A549 (cell line): ENCODE results near the gene GNPDA1. TPM values are rescaled to one million over a fixed set of nuclear protein-coding genes. Genes with fewer than 3 reads are reported as not detected.
A peak's percentile ranks its signal among the peaks of the same experiment; 100 is the strongest.

Experiments used
- ATAC-seq, 2 experiments: fragments of 200-7000 bp in 1 of 2; fragments of >200 bp in 1 of 2; cut with Nextera tagmentation in 1 of 2; cut with Tn5 transposase in 1 of 2; 3 replicates each; pipeline versions ENCODE4 v1.8.0 to v1.9.1; 2018 to 2020; ENCODE audit warnings: mild to moderate bottlenecking in 1 of 2, moderate library complexity in 1 of 2
- CTCF ChIA-PET: fragments of 300-600 bp; sonication (Branson Sonifier 250); formaldehyde crosslinking; extraction: SDS; loops from one replicate; lab custom pipeline; 2021; ENCODE audit warnings: antibody characterized with exemption, inconsistent platforms; lab: Yijun Ruan, JAX
- POLR2A ChIA-PET: fragments of 350-600 bp; formaldehyde crosslinking; extraction: SDS; loops from one replicate; lab custom pipeline; 2021; ENCODE audit warnings: antibody characterized with exemption, inconsistent platforms; lab: Yijun Ruan, JAX
- DNase-seq, 2 experiments: peaks; one replicate each; pipeline versions ENCODE4 v3.0.0 to v3.0.0-alpha.2; 2011 to 2016; ENCODE audit warnings: low read depth in 1 of 2, low spot score in 1 of 2
- FAIRE-seq: peaks from 2 replicates; lab custom pipeline; 2011; peaks lifted over from hg19 to GRCh38; lab: Jason Lieb, UNC
- H3K27ac ChIP-seq, 2 experiments: fragments of >200 bp; sonication (Bioruptor Twin); formaldehyde crosslinking; 3 replicates each; pipeline ENCODE4 v1.5.1; 2016 to 2017
- H3K4me1 ChIP-seq: fragments of >200 bp; sonication (Bioruptor Twin); formaldehyde crosslinking; 3 replicates; pipeline ENCODE4 v1.6.1; 2016
- H3K4me2 ChIP-seq: fragments of >200 bp; sonication (Bioruptor Twin); formaldehyde crosslinking; 3 replicates; pipeline ENCODE4 v1.6.1; 2016
- H3K4me3 ChIP-seq: fragments of >200 bp; sonication (Bioruptor Twin); formaldehyde crosslinking; 3 replicates; pipeline ENCODE4 v1.5.1; 2016
- H3K9me3 ChIP-seq: fragments of >200 bp; sonication (Bioruptor Twin); formaldehyde crosslinking; 3 replicates; pipeline ENCODE4 v1.6.1; 2016
- CHD4 ChIP-seq: fragments of 200-600 bp; sonication (generic); IDR thresholded peaks from 2 replicates; pipeline ENCODE4 v1.6.1; 2016; ENCODE audit warnings: antibody characterized with exemption, mild to moderate bottlenecking, borderline replicate concordance
- FOSL2 ChIP-seq, 2 experiments: fragments of 450-650 bp in 1 of 2; fragments of >200 bp in 1 of 2; sonication (Bioruptor Twin) in 1 of 2; formaldehyde crosslinking; IDR thresholded peaks; 2 replicates each; pipeline versions ENCODE4 v1.5.0 to v1.6.1; 2016 to 2020; ENCODE audit warnings: mild to moderate bottlenecking in 1 of 2, moderate library complexity in 1 of 2
- FOXS1 ChIP-seq: fragments of 250-450 bp; sonication (Bioruptor Pico); IDR thresholded peaks from 2 replicates; pipeline ENCODE4 v1.5.0; 2020; ENCODE audit warnings: mild to moderate bottlenecking, moderate library complexity
- HDAC2 ChIP-seq: fragments of 200-600 bp; sonication (generic); IDR thresholded peaks from 2 replicates; pipeline ENCODE4 v1.6.1; 2016
- HEYL ChIP-seq: fragments of 250-450 bp; sonication (Bioruptor Pico); IDR thresholded peaks from 2 replicates; pipeline ENCODE4 v1.8.0; 2021; ENCODE audit warnings: mild to moderate bottlenecking, moderate library complexity
- HOXB5 ChIP-seq: fragments of 250-450 bp; sonication (Bioruptor Pico); IDR thresholded peaks from 2 replicates; pipeline ENCODE4 v1.5.0; 2020; ENCODE audit warnings: mild to moderate bottlenecking, moderate library complexity
- KDM1A ChIP-seq: fragments of 200-600 bp; sonication (generic); IDR thresholded peaks from 2 replicates; pipeline ENCODE4 v1.6.1; 2016; ENCODE audit warnings: low read depth, mild to moderate bottlenecking
- MAX ChIP-seq: IDR thresholded peaks from 2 replicates; pipeline ENCODE4 v1.6.1; 2012
- MYC ChIP-seq: IDR thresholded peaks from 2 replicates; pipeline ENCODE4 v1.6.1; 2012; ENCODE audit warnings: mild to moderate bottlenecking, inconsistent platforms, low read length, improper control_type of control experiment, borderline replicate concordance
- NR3C1 ChIP-seq: fragments of >200 bp; sonication (Bioruptor Twin); formaldehyde crosslinking; IDR thresholded peaks from 3 replicates; pipeline ENCODE4 v1.6.1; 2017
- PBX3 ChIP-seq: IDR thresholded peaks from 2 replicates; pipeline ENCODE4 v1.6.1; 2012
- PHF8 ChIP-seq: fragments of 200-600 bp; sonication (generic); IDR thresholded peaks from 2 replicates; pipeline ENCODE4 v1.6.1; 2016; ENCODE audit warnings: low read depth, mild to moderate bottlenecking, antibody characterized with exemption, moderate library complexity, borderline replicate concordance
- RAD21 ChIP-seq, 2 experiments: fragments of >200 bp in 1 of 2; sonication (Bioruptor Twin) in 1 of 2; formaldehyde crosslinking in 1 of 2; IDR thresholded peaks in 1 of 2; conservative IDR thresholded peaks in 1 of 2; 2 replicates in 1 of 2; 3 replicates in 1 of 2; pipeline ENCODE4 v1.6.1; 2012 to 2018; ENCODE audit warnings: inconsistent platforms in 1 of 2
- RCOR1 ChIP-seq: fragments of 150-350 bp; IDR thresholded peaks from 2 replicates; pipeline ENCODE4 v1.6.1; 2014; ENCODE audit warnings: antibody characterized with exemption, low read length, low read depth
- RFX5 ChIP-seq: fragments of 450-650 bp; IDR thresholded peaks from 2 replicates; pipeline ENCODE4 v1.7.1; 2014; ENCODE audit warnings: antibody characterized with exemption, mild to moderate bottlenecking, moderate library complexity
- SMC3 ChIP-seq: fragments of >200 bp; sonication (Bioruptor Twin); formaldehyde crosslinking; IDR thresholded peaks from 3 replicates; pipeline ENCODE4 v1.6.1; 2018; ENCODE audit warnings: inconsistent platforms
- TP53 ChIP-seq: fragments of 250-450 bp; sonication (Bioruptor Pico); IDR thresholded peaks from 2 replicates; pipeline ENCODE4 v1.5.0; 2021; ENCODE audit warnings: mild to moderate bottlenecking, moderate library complexity
- ZC3H11A ChIP-seq: fragments of 450-650 bp; IDR thresholded peaks from 2 replicates; pipeline ENCODE4 v1.6.1; 2014; ENCODE audit warnings: antibody characterized with exemption, mild to moderate bottlenecking
- ZSCAN20 ChIP-seq: fragments of 250-450 bp; sonication (Bioruptor Pico); IDR thresholded peaks from 2 replicates; pipeline ENCODE4 v1.8.0; 2022; ENCODE audit warnings: mild to moderate bottlenecking, moderate library complexity
- WGBS: methylation state at CpG from one replicate; pipeline ENCODE4 v1.1.6; 2017; ENCODE audit errors: missing lambda C conversion rate; 5-methylcytosine and 5-hydroxymethylcytosine counted together
- polyA plus RNA-seq, 4 experiments: library from polyadenylated mRNA; depleted of rRNA in 3 of 4; stranded (reverse); fragments of >200 nt; fragmentation: RNase III in 1 of 4; extraction: RNeasy Plus Mini Kit Qiagen cat#74134 plus additional on column Dnase treatment in 1 of 4; gene quantifications; 2 replicates in 3 of 4; 3 replicates in 1 of 4; pipeline ENCODE4 v1.2.3, GENCODE V29; 2011 to 2017
- TF ChIP-seq, protein P1 (sequence below): fragments of >200 bp; sonication (Bioruptor Twin); formaldehyde crosslinking; IDR thresholded peaks from 3 replicates; pipeline ENCODE4 v1.5.1; 2016
- TF ChIP-seq, protein P2 (sequence below): fragments of 250-450 bp; sonication (Bioruptor Pico); IDR thresholded peaks from 2 replicates; pipeline ENCODE4 v1.5.0; 2020; ENCODE audit warnings: low read depth, mild to moderate bottlenecking, moderate library complexity

The GNPDA1 gene
- polyA plus RNA-seq, 2 of the 4 experiments (the other 2 are of a cell fraction), result 17.1 to 53.2 TPM

- POLR2A ChIA-PET, result interaction anchor here (1.2 kb wide), 1 partner anchor 23 kb away, joined by 5 read pairs; the partner anchor contains the start of gene RNF14
- CTCF ChIA-PET, result interaction anchor here (0.6 to 6.2 kb wide), 20 partner anchors 8 to 896 kb away, joined by 3 to 97 read pairs (median 5); partner anchors contain the start of genes GNPDA1 and RNF14
- no peaks in the 10 kb centered on the region for H3K9me3 ChIP-seq
- H3K4me3 ChIP-seq, result no peak overlapping the region
- no peaks in the 10 kb centered on the region for H3K4me1 ChIP-seq
- 6% methylated on average over 2 of the region's 2 CpGs for WGBS
- TF ChIP-seq RAD21 (conservative IDR thresholded peaks at IDR 0.05 in 1 of 2, IDR thresholded peaks at IDR 0.05 in 1 of 2) (peak; percentile 62 to 64), FOXS1 (CRISPR knock-in tag) (no peak), SMC3 (peak; percentile 70)
- TF ChIP-seq, protein P1, sequence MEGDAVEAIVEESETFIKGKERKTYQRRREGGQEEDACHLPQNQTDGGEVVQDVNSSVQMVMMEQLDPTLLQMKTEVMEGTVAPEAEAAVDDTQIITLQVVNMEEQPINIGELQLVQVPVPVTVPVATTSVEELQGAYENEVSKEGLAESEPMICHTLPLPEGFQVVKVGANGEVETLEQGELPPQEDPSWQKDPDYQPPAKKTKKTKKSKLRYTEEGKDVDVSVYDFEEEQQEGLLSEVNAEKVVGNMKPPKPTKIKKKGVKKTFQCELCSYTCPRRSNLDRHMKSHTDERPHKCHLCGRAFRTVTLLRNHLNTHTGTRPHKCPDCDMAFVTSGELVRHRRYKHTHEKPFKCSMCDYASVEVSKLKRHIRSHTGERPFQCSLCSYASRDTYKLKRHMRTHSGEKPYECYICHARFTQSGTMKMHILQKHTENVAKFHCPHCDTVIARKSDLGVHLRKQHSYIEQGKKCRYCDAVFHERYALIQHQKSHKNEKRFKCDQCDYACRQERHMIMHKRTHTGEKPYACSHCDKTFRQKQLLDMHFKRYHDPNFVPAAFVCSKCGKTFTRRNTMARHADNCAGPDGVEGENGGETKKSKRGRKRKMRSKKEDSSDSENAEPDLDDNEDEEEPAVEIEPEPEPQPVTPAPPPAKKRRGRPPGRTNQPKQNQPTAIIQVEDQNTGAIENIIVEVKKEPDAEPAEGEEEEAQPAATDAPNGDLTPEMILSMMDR, result peak; percentile 84
- TF ChIP-seq, all 56 proteins: peak for 3
- no peak overlapping the region for H3K27ac ChIP-seq
- H3K4me2 ChIP-seq, result no peak overlapping the region
- DNase-seq (peak; percentile 64), ATAC-seq (peak; percentile 74 to 93; a peak in 4 of 6 replicates), FAIRE-seq (peak; percentile 92)
Observed at GRCh38 chr5:141992349-141992963, 20.4 kb downstream of the GNPDA1 start.

DNA sequence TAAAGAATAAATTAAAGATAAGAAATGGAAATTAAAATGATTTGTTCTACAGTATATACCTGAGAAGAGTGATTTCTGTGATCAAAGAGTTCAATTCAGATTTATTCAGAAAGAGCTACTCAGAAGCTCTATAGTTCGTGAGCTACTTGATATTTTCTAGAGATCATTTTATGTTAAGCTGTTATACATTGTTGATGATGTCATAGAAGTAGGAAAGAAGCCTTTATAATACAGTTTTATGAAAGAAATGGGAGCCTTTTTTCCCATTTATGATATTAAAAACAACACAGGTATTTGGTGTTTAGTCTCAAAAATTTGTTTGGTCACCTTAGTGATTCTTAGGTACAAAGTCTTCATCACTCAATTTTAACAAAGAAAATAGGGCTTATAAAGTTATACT, 23.1 kb downstream of the GNPDA1 start:
- Histone ChIP-seq H3K4me1 (no peaks in the 10 kb centered on the region), H3K27ac (no peak overlapping the region)
- CTCF ChIA-PET, result interaction anchor here (0.7 to 6.2 kb wide), 12 partner anchors 9 to 666 kb away, joined by 3 to 97 read pairs (median 8); partner anchors contain the start of genes GNPDA1 and RNF14
- TF ChIP-seq PHF8, result no peak
- no peak for TF ChIP-seq FOSL2 (IDR thresholded peaks at IDR 0.05)
- no peak for TF ChIP-seq FOSL2 (CRISPR knock-in tag; IDR thresholded peaks at IDR 0.05)
- TF ChIP-seq, protein P2, sequence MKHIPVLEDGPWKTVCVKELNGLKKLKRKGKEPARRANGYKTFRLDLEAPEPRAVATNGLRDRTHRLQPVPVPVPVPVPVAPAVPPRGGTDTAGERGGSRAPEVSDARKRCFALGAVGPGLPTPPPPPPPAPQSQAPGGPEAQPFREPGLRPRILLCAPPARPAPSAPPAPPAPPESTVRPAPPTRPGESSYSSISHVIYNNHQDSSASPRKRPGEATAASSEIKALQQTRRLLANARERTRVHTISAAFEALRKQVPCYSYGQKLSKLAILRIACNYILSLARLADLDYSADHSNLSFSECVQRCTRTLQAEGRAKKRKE (CRISPR knock-in tag), result no peak
- no peak for TF ChIP-seq CHD4
- TF ChIP-seq, all 56 proteins: peak for 0
- POLR2A ChIA-PET, result interaction anchor here (0.7 to 2.2 kb wide), 3 partner anchors 19 to 23 kb away, joined by 3 to 7 read pairs (median 6); partner anchors contain the start of genes GNPDA1 and RNF14
- ATAC-seq, result no peak
- DNase-seq, result no peak
- H3K4me3 ChIP-seq, result no peak overlapping the region
- WGBS, result 93% methylated on average over 1 of the region's 1 CpG
- no peak for FAIRE-seq
- no peaks in the 10 kb centered on the region for H3K9me3 ChIP-seq
- no peak overlapping the region for H3K4me2 ChIP-seq

DNA sequence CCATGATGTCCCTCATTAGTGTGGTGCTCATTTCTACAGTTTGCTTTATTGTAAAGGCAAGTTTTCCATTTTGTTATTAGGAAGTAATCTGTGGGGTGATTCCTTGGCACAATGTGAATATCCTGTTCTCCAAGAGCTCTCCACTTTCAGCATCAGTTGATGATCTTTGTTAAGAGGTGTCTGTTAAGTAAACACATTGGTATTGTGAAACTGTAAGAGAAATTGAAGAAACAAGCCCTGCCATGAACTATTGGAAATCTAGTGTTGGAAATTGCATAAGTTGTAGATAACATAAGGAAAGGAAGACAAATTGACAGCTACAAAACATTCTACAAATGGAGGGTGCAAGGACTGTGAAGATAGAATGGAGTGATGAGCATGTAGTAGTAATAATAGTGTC, 26.8 kb downstream of the GNPDA1 start:
- FAIRE-seq (no peak), ATAC-seq (no peak)
- POLR2A ChIA-PET, result no interaction called here

More for the DNA sequence above, 26.8 kb downstream of the GNPDA1 start:
- CTCF ChIA-PET, result interaction anchor here (1.0 to 2.7 kb wide), 5 partner anchors 10 to 321 kb away, joined by 3 to 14 read pairs (median 5); no protein-coding TSS in a partner anchor
- Histone ChIP-seq H3K27ac (no peak overlapping the region), H3K4me1 (no peaks in the 10 kb centered on the region), H3K9me3 (no peaks in the 10 kb centered on the region), H3K4me3 (no peak overlapping the region), H3K4me2 (no peak overlapping the region)
- no peak for DNase-seq
- no peak for TF ChIP-seq MAX
- no peak for TF ChIP-seq ZSCAN20 (CRISPR knock-in tag)
- TF ChIP-seq RCOR1, result no peak
- no peak for TF ChIP-seq NR3C1
- no peak for TF ChIP-seq ZC3H11A
- no peak for TF ChIP-seq HEYL (CRISPR knock-in tag)
- no peak for TF ChIP-seq PBX3
- TF ChIP-seq HDAC2, result no peak
- TF ChIP-seq HOXB5 (CRISPR knock-in tag), result no peak
- TF ChIP-seq TP53 (CRISPR knock-in tag), result no peak
- TF ChIP-seq MYC, result no peak
- no peak for TF ChIP-seq KDM1A
- TF ChIP-seq RFX5, result no peak
- no peak for TF ChIP-seq PHF8
